LNCaP clone FGC (cell line): ENCODE measurements around the gene FOXL1.

Experiments used
- DNase-seq: peaks from one replicate; pipeline ENCODE4 v3.0.0-alpha.2; 2011; ENCODE audit warnings: low read depth
- H3K4me3 ChIP-seq: 2 replicates; pipeline ENCODE4 v1.5.1; 2011; ENCODE audit warnings: mild to moderate bottlenecking, low read depth, low read length, control low read depth
- CTCF ChIP-seq: IDR thresholded peaks from 2 replicates; pipeline ENCODE4 v1.5.1; 2012; ENCODE audit warnings: mild to moderate bottlenecking; ENCODE audit not compliant: control insufficient read depth, insufficient read depth; ENCODE audit errors: extremely low read depth

Gene FOXL1

GRCh38 chr16:86597880-86598606, 19.7 kb downstream of the FOXL1 start:
- no peak for DNase-seq
- no peak for TF ChIP-seq CTCF
- H3K4me3 ChIP-seq: no peak overlapping the region

- no peak for DNase-seq
- H3K4me3 ChIP-seq: no peak overlapping the region
- TF ChIP-seq CTCF: no peak
These were observed 20.5 kb downstream of the FOXL1 start for GRCh38 chr16:86598607-86599565.

GRCh38 chr16:86601356-86601755, 23.0 kb downstream of the FOXL1 start:
- H3K4me3 ChIP-seq: no peak overlapping the region
- no peak for DNase-seq
- TF ChIP-seq CTCF: no peak

GRCh38 chr16:86602521-86602920, 24.2 kb downstream of the FOXL1 start:
- H3K4me3 ChIP-seq: no peak overlapping the region

GRCh38 chr16:86604436-86605193, 26.3 kb downstream of the FOXL1 start:
- no peak for TF ChIP-seq CTCF
- no peak overlapping the region for H3K4me3 ChIP-seq
- no peak for DNase-seq

More at GRCh38 chr16:86602521-86602920, 24.2 kb downstream of the FOXL1 start:
- DNase-seq: no peak
- TF ChIP-seq CTCF: no peak

- H3K4me3 ChIP-seq: no peak overlapping the region
- no peak for DNase-seq
- TF ChIP-seq CTCF: no peak
These were observed 27.6 kb downstream of the FOXL1 start for GRCh38 chr16:86605950-86606349.
